Thoracic aorta (tissue), 2 donors: ENCODE measurements around the gene DRC3. TPM values are rescaled to one million over a fixed set of nuclear protein-coding genes. Genes with fewer than 3 reads are reported as not detected.

Experiments used
- ATAC-seq: fragments of 150-250 bp; one replicate; pipeline ENCODE4 v1.8.0; 2017; ENCODE audit warnings: low read depth; ENCODE audit not compliant: insufficient number of reproducible peaks, low FRiP score
- DNase-seq: peaks from one replicate; pipeline ENCODE4 v3.0.0-alpha.2; 2020; ENCODE audit warnings: low spot score
- H3K27ac ChIP-seq, 2 donors: fragments of 200-600 bp; sonication (generic); 1 replicate in 1 of 2; 2 replicates in 1 of 2; pipeline ENCODE4 v1.5.1; 2016; ENCODE audit warnings: mild to moderate bottlenecking in 2 of 2, moderate library complexity in 2 of 2
- H3K27me3 ChIP-seq: fragments of 200-600 bp; sonication (generic); replicated peaks from 2 replicates; pipeline ENCODE4 v1.6.0; 2016; ENCODE audit warnings: mild to moderate bottlenecking; ENCODE audit not compliant: insufficient read depth
- H3K36me3 ChIP-seq: fragments of 200-600 bp; sonication (generic); one replicate; pipeline ENCODE4 v1.5.1; 2016
- H3K4me1 ChIP-seq, 2 donors: fragments of 200-600 bp; sonication (generic); 1 replicate in 1 of 2; 2 replicates in 1 of 2; pipeline versions ENCODE4 v1.5.1 to v1.6.0; 2016; ENCODE audit warnings: low read depth in 2 of 2, mild to moderate bottlenecking in 1 of 2; ENCODE audit not compliant: control insufficient read depth in 1 of 2
- H3K4me3 ChIP-seq: fragments of 200-600 bp; sonication (generic); 2 replicates; pipeline ENCODE4 v1.5.1; 2016; ENCODE audit warnings: mild to moderate bottlenecking
- H3K9me3 ChIP-seq: fragments of 200-600 bp; sonication (generic); 2 replicates; pipeline ENCODE4 v1.5.1; 2016
- CTCF ChIP-seq: fragments of 200-600 bp; sonication (generic); IDR thresholded peaks from one replicate; pipeline ENCODE4 v1.5.1; 2019; ENCODE audit warnings: antibody characterized with exemption
- total RNA-seq, 2 donors: library from RNA; depleted of rRNA; stranded (reverse); fragments of >200 nt; gene quantifications; one replicate each; pipeline versions ENCODE4 v1.1.0 to v1.2.3, GENCODE V29; 2016

DRC3 gene
- total RNA-seq, 2 donors from 2014 or later: 0.27 to 2.3 TPM

DNA sequence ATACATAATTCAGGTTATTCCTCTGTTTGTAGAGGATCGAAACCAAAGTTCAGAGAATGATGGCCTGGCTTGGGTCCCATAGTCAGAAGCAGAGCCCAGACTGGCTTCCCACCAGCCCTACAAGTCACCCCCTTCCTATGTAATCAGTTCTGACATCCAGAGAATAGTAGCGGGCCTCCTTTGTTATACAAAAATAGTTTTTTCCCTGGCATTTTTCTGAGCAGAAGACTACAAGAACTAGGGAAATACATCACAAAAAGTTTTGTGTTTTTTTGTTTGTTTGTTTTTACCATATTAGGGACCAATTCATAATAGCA, 47.1 kb downstream of the DRC3 start:
- Histone ChIP-seq H3K4me3 (no peak overlapping the region), H3K4me1 (peaks cover 0 to 4% of the 10 kb centered on the region in 2 donors), H3K9me3 (no peaks in the 10 kb centered on the region), H3K27me3 (no peaks in the 10 kb centered on the region), H3K27ac (no peak overlapping the region), H3K36me3 (peaks cover 18% of the 10 kb centered on the region)
- TF ChIP-seq CTCF: no peak
- DNase-seq (no peak), ATAC-seq (no peak)

DNA sequence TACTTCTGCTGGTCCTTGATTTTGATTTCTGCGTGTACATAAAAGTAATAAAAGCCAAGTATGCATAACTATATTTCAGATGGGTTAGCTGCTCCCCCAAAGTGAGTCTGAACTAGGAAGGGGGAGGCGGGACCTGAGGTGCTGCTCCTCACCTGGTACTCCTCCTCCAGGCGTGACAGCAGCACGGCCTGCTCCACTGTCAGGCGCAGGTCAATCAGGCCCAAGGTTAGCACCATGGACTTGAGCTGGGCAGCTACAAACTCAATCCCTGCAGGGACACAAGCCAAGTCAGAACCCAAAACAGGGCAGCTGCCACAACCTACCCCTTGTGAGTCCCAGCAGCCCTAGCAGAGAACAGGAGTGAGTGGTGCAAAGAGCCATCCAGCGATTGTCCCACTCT, 48.3 kb downstream of the DRC3 start:
- Histone ChIP-seq H3K4me3 (no peak overlapping the region), H3K9me3 (no peaks in the 10 kb centered on the region), H3K4me1 (peaks cover 0 to 4% of the 10 kb centered on the region in 2 donors), H3K27ac (no peak overlapping the region), H3K36me3 (peaks cover 10% of the 10 kb centered on the region), H3K27me3 (no peaks in the 10 kb centered on the region)
- ATAC-seq (no peak), DNase-seq (no peak)
- TF ChIP-seq CTCF: no peak

- H3K36me3 ChIP-seq: peaks cover 10% of the 10 kb centered on the region
- DNase-seq (no peak), ATAC-seq (no peak)
- H3K27me3 ChIP-seq: no peaks in the 10 kb centered on the region
- H3K27ac ChIP-seq: no peak overlapping the region
- peaks cover 0 to 4% of the 10 kb centered on the region in 2 donors for H3K4me1 ChIP-seq
- no peak overlapping the region for H3K4me3 ChIP-seq
- no peak for TF ChIP-seq CTCF
- H3K9me3 ChIP-seq: no peaks in the 10 kb centered on the region
These were observed 48.7 kb downstream of the DRC3 start for GRCh38 chr17:18021372-18021771.

DNA sequence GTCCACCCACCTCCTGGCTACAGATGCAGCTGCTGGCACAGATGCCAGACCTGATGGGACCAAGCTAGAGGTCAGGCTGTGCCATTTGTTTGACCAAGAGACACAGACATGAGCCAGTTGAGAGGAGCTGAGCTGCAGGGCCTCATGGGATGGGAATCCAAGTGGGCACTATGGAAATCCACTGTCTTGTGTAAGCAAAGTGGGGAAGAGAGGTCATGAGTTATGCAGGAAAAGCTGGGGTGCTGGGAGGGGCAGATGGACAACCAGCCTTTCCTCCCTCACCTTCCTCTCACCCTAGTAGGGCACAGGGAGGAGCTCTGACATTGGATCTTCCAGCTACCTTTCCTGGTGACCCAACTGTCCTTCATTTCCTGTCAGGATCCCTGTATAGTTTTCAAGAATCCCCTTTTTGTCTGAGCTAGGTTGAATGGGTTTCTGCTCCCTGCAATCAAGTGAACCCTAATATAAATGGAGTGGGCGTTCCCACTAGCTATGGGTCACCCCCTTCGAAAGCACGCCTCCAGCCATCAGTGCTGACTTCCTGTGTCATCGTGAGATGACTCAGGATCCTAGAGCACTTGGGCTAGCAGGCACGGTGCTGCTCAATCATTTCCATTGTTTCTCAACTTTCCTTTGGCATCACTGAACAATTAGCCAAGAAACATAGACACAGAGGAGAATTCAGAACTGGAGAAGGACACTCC, 52.7 kb downstream of the DRC3 start:
- no peak overlapping the region for H3K27ac ChIP-seq

More for the DNA sequence above, 52.7 kb downstream of the DRC3 start:
- Histone ChIP-seq H3K27me3 (no peaks in the 10 kb centered on the region), H3K4me3 (no peak overlapping the region), H3K36me3 (peaks cover 4% of the 10 kb centered on the region), H3K4me1 (no peaks in the 10 kb centered on the region), H3K9me3 (no peaks in the 10 kb centered on the region)
- no peak for TF ChIP-seq CTCF
- DNase-seq (no peak), ATAC-seq (no peak)
